Cortex of kidney (tissue), 1 donor: ENCODE data around the gene TMX1.

Experiments used
- DNase-seq: peaks from one replicate; lab custom pipeline; 2025; lab: John Stamatoyannopoulos, UW

The TMX1 gene

GRCh38 chr14:51293149-51293911 lies 53.3 kb downstream of the TMX1 start:
- DNase-seq: no peak

- DNase-seq: no peak
These were observed 53.9 kb downstream of the TMX1 start for GRCh38 chr14:51293912-51294389.

DNA sequence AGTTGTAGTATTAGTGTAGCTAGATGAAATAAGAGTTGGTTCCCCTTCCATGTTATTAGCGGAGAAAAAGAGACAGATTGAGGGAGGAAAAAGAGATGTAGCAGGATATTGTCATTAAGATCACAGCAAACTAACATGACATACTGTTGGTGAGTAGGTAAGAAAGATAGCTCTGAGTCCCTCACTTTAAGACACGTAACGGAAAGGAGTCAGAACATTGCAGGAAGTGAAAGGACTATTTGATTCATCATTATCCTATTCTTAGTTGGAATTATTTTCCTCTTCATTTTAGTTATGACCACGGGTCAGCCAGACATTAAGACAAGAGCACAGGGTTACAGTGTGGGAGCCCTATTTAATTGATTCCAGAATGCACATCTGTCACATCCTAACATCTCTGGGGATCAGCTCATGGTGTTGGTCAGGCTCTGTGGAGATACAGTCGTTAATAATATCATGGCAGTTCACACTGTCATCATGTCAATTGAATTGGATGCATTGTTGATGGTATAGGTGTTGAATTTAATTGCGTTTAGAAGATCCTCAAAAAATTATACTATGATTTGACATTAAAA lies 55.0 kb downstream of the TMX1 start:
- DNase-seq: no peak

DNA sequence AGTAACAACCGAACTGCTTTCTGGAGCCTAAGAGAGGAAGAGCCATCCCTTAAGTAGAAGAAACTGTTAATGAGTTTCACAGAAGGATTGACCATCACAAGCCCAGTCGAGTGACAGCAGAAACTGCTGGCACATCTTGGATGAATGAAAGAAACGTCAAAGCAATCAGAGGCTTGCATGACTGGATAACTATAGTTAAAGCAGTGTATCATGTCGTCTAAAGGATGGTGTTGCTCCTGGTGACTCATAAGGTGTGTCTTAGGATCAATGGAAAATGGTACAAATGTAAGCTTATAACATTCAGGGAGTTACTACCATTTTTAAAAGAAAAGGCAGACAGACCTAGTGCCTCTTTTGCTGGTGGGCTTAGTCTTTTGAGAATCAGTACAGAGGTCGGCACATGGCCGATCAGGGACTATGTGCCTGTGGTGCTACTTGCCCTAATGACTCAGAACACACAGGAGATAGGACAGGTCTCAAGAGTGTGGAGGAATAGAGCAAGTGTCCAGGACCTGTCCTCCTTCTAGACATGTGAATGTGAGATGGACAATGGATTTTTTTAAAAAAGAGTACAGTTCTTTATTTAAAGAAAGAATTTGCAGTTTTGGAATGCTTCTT lies 55.7 kb downstream of the TMX1 start:
- no peak for DNase-seq

DNA sequence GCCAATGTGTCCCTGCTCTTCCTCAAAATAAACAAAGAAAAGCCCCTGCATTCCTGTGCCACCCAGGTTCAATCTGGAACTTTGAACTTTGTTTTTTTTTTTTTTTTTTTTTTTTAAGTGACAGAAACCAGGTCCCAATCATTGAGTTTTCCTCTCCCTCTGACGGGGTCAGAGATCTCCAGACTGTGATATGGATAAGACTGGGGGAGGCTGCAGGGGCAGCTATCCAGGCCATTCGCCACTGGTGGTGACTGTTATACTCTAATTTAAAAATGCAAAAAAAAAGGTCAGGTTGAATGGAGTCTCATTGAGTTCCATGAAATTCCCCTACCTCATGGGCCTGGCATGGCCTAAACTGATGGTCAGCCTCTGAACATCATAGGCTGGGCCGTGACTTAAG lies 57.0 kb downstream of the TMX1 start:
- DNase-seq: no peak

- DNase-seq: no peak
These were observed 58.8 kb downstream of the TMX1 start for GRCh38 chr14:51298895-51299294.

DNA sequence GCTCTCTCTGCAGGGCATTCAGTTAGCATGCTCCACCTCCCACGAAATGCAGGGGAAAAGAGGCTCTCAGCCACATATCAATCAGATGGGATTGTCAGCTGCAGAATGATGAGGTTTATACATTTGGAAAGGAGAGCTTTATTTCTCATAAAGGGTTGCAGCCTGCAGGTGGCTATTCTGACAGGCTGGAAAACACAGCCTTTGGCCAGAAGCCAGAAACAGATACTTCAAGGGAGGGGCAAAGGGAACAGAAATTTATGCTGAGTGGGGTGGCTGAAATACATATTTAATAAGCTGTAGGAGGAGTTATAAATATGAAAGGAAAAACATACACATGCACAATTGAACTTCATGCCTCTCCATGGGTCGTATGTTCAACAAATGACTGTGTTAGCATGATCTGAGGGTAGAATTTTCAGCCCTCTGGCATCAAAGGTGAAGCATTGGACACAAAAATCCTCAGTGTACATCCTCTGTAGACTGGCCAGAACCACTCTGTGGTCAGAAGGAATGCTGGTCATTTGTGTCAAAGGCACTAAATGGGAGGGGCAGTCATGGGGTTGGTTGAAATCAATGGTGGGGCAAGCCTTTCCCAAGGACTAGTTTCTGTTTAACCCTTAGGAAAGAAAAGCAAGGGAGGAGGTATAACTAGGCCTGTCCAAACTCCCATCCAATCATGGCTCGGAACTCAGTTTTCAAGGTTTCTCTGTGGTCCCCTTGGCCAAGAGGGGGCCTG lies 62.4 kb downstream of the TMX1 start:
- DNase-seq: no peak

- DNase-seq: no peak
These were observed 64.4 kb downstream of the TMX1 start for GRCh38 chr14:51304438-51304837.

DNA sequence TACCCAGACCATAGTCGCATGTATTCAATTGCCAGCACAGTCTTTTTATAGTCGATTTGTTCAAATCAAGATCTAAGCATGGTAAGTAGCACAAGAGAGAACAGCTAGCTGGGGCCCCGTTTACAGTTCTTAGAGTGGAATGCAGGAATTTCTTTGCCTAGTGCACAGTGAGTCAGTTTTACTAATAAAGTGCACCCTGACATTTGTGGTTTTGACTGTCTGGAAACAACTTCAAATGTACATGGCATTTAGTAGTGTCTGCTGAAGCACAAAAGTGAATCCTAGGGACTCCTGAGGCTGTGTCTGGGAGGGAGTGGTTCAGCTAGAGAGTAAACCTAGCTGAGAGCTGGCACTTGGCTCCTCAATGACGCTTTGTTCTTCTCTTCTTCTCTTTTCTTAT lies 64.9 kb downstream of the TMX1 start:
- no peak for DNase-seq

DNA sequence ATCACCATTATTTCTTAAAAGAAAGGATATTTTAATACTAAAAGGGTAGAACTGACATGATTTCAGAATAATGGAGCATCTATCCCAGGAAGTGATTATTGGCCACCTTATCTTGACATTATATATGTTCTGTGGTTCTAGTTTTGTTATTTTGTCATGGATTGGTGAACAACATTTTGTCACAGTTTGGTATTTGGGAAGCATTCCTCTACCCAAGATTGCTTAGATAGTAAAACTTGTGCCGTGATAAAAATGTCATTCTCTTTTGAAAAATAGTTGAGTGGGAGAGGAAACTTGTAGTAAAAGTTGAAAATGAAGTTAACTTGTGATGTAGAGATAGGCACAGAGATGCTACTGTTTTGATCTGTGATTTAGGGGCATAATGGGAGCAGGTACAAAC lies 65.7 kb downstream of the TMX1 start:
- no peak for DNase-seq
